Ovary (tissue), 9 donors: ENCODE data around the gene EPHA8. TPM values are rescaled to one million over a fixed set of nuclear protein-coding genes. Genes with fewer than 3 reads are reported as not detected.

Experiments
- DNase-seq, 5 donors: peaks; one replicate each; pipeline ENCODE4 v3.0.0-alpha.2; 2019 to 2020
- H3K27ac ChIP-seq, 2 donors: fragments of 200-600 bp; one replicate each; pipeline versions ENCODE4 v1.5.1 to v1.8.0; 2019 to 2022
- H3K27me3 ChIP-seq: fragments of 200-600 bp; one replicate; pipeline ENCODE4 v1.8.0; 2022
- H3K36me3 ChIP-seq: fragments of 200-600 bp; sonication (generic); one replicate; pipeline ENCODE4 v1.5.1; 2019
- H3K4me1 ChIP-seq: one replicate; pipeline ENCODE4 v1.8.1; 2013; ENCODE audit warnings: mild to moderate bottlenecking, moderate library complexity; ENCODE audit not compliant: insufficient read depth
- H3K4me3 ChIP-seq: fragments of 200-600 bp; sonication (generic); one replicate; pipeline ENCODE4 v1.5.1; 2017
- H3K9me3 ChIP-seq, 2 donors: fragments of 200-600 bp in 1 of 2; sonication (generic) in 1 of 2; one replicate each; pipeline versions ENCODE4 v1.5.1 to v1.8.1; 2013 to 2019; ENCODE audit warnings: mild to moderate bottlenecking in 1 of 2, moderate library complexity in 1 of 2
- EP300 ChIP-seq: sonication (generic); formaldehyde crosslinking; IDR thresholded peaks from one replicate; pipeline ENCODE4 v1.6.1; 2017; ENCODE audit warnings: antibody characterized with exemption
- POLR2A ChIP-seq: fragments of 450-650 bp; IDR thresholded peaks from one replicate; pipeline ENCODE4 v1.6.1; 2017; ENCODE audit warnings: antibody characterized with exemption, mild to moderate bottlenecking, moderate library complexity
- WGBS, 3 donors: extraction: QIAGEN DNeasy Blood & Tissue Kit in 1 of 3; methylation state at CpG; one replicate each; pipeline versions ENCODE4 v1.1.5 to v1.1.7; 2013 to 2017; 5-methylcytosine and 5-hydroxymethylcytosine counted together
- intact Hi-C, 4 donors: fragments of 100-400 bp; cut with DNase I; formaldehyde crosslinking; loops; one replicate each; pipeline versions ENCODE4 v1.11.0 to v1.15.1; 2022 to 2023
- polyA plus RNA-seq, 2 donors: library from polyadenylated mRNA; stranded (reverse); fragments of 200-250 nt in 1 of 2; fragments of 350-450 nt in 1 of 2; fragmentation: Illumina TruSeq in 1 of 2; extraction: RNeasy Lipid Tissue Mini Kit (QIAGEN cat#74804) in 1 of 2; gene quantifications; one replicate each; pipeline ENCODE4 v1.2.3, GENCODE V29; 2013 to 2014
- total RNA-seq, 7 donors: library from RNA; depleted of rRNA in 2 of 7; stranded (reverse); fragments of >200 nt in 2 of 7; fragmentation: NEBNext Ultra II Directional in 3 of 7; extraction: Animal tissue kit (Norgen Biotek cat#: 25700) in 3 of 7; gene quantifications; one replicate each; pipeline versions ENCODE4 v1.1.0 to v1.2.4, GENCODE V29; 2016 to 2023
- TF ChIP-seq, protein P1 (sequence below), 3 donors: fragments of 450-650 bp in 2 of 3; fragments of 200-600 bp in 1 of 3; IDR thresholded peaks; one replicate each; pipeline versions ENCODE4 v1.5.1 to v1.8.0; 2016 to 2022; ENCODE audit warnings: antibody characterized with exemption in 3 of 3, mild to moderate bottlenecking in 1 of 3
- donor health status: DM: no; HTN: no; CAD: no; lungs with moderate emphysema.
- donor health status: DM: no; HTN: no; CAD: no.
- donor health status: Bipolar disorder and iron deficiency.
- donor health status: DM: yes; HTN: yes; CAD: no.
- donor health status: DM: no; HTN: no; CAD: no.
- donor health status: DM: yes; HTN: yes; CAD: no.

Gene EPHA8
- total and polyA plus RNA-seq, 9 donors, result 0.02 TPM; not detected in 8

DNA sequence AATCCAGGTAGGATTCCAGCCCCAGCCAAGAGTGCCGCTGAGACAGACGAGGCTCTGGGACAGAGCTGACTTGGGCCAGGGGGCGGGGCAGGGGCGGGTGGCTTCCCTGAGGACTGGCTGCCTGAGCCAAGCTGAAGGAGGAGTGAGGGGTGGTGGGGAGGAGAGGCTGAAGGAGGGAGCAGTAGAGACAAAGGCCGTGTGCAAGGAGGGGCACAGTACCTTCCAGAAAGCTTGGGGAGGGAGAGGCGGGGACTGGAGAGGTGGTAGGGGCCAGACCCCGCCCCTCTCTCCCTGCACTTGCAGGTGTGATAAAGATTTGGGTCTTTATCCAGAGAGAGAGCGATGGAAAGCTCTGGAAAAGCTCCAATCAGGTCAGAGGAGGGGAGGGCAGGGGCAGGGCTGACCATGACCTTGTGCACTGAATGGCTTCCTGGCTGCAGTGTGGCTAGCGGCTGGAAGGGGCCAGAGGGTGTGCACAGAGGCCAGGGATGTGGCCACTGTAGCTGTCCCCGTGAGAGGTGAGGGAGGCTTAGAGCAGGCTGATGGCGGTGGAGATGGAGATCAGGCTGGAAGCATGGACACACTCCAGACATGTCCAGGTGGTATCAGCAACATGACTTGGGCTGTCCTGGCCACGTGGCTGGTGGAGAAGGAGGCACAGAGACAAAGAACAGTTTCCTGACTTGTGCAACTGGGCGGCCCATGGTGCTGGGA lies 6.7 kb upstream of the EPHA8 start:
- Histone ChIP-seq H3K27me3 (no peaks in the 10 kb centered on the region), H3K9me3 (no peaks in the 10 kb centered on the region), H3K4me3 (no peak overlapping the region), H3K36me3 (no peaks in the 10 kb centered on the region), H3K4me1 (no peaks in the 10 kb centered on the region), H3K27ac (no peak overlapping the region)
- no peak for DNase-seq
- no peak for TF ChIP-seq EP300
- TF ChIP-seq, protein P1, sequence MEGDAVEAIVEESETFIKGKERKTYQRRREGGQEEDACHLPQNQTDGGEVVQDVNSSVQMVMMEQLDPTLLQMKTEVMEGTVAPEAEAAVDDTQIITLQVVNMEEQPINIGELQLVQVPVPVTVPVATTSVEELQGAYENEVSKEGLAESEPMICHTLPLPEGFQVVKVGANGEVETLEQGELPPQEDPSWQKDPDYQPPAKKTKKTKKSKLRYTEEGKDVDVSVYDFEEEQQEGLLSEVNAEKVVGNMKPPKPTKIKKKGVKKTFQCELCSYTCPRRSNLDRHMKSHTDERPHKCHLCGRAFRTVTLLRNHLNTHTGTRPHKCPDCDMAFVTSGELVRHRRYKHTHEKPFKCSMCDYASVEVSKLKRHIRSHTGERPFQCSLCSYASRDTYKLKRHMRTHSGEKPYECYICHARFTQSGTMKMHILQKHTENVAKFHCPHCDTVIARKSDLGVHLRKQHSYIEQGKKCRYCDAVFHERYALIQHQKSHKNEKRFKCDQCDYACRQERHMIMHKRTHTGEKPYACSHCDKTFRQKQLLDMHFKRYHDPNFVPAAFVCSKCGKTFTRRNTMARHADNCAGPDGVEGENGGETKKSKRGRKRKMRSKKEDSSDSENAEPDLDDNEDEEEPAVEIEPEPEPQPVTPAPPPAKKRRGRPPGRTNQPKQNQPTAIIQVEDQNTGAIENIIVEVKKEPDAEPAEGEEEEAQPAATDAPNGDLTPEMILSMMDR (IDR thresholded peaks at IDR 0.05), result no peak
- no peak for TF ChIP-seq POLR2A
- intact Hi-C loops, result loop anchor here in 1 of 4 donors (10.0 kb wide), 1 partner anchor 132 kb away; no protein-coding TSS in a partner anchor
- 37 to 47% (median 43%) methylated on average over 13 of the region's 13 CpGs for WGBS, 3 donors

DNA sequence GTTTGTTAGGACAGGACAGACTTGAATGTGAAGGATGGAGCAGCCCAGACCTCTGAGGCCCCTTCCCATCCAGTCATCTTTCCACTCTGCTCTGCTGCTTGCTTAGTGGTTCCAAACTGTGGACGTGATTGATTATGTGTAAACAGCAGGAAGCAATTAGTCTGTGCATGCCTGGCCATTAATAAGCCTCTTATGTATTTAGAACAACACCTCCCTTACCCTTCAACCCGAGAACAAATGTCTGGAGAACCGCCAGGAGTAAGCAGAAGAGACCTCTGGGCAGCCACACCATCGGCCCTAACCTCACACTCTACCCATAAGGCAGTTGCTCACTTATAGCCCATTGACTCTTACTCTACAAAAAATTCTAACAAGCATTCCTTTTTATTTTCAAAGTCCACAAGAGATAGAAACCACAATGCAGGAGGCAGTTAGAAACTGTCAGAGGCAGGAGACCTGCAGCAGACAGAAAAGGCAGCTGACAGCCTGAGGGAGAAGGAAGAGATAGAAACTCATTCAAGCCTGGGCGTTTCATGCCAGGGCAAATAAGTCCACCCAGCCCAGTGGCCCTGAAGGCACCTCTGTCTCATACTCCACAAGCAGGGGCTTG lies 5.8 kb upstream of the EPHA8 start:
- TF ChIP-seq POLR2A, result no peak
- TF ChIP-seq EP300, result no peak
- TF ChIP-seq, protein P1 (IDR thresholded peaks at IDR 0.05), result no peak
- 42% methylated on average over 5 of the region's 5 CpGs for WGBS, 3 donors
- Histone ChIP-seq H3K27ac (no peak overlapping the region), H3K4me1 (no peaks in the 10 kb centered on the region), H3K27me3 (no peaks in the 10 kb centered on the region), H3K4me3 (no peak overlapping the region), H3K36me3 (no peaks in the 10 kb centered on the region), H3K9me3 (no peaks in the 10 kb centered on the region)
- DNase-seq, result no peak
- intact Hi-C loops, result loop anchor here in 1 of 4 donors (10.0 kb wide), 1 partner anchor 133 kb away; no protein-coding TSS in a partner anchor

DNA sequence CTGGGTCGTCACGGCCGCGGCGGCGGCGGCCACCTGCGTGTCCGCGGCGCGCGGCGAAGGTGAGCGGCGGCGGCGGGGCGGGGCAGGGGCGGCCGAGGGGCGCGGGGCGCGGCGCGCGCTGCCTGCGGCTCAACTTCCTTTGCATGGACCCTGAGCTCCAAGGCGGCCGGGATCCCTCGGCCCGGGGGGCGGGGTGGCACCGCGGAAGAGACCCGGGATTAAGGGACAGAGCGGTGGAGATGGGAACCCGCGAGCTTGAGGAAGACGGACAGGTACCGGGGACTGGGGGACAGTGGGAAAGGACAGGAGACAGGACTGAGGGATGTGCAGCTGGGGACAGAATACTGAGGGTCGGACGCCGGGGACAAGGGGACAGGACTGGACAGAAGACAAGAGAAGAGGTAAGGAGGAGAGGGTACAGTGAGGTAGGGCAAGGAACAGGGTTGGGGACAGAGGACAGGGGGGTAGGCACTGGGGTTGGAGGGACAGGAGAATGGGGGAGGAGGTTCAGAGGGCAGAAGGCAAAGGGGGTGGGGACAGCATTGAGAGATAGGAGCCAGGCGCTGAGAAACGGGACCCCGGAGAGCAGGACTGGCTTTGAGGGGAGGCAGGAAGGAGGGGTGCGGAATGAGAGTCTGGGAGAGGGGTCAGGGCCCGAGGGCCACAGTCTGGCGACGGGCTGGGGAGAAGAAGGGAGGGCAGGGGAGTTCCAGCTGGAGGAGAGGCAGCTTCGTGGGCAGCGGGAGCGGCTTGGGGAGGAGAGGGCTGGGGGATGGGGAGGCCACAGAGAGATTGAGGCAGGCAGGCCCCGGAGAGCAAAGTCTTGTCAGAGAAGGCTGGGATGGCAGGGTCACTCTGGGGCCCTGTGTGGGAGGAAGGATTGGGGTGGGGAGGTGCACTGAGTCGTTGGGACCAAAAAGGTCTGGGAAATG lies 648 bp downstream of the EPHA8 start:
- H3K27ac ChIP-seq, result no peak overlapping the region
- DNase-seq, result no peak
- H3K27me3 ChIP-seq, result no peaks in the 10 kb centered on the region
- H3K36me3 ChIP-seq, result no peaks in the 10 kb centered on the region
- intact Hi-C loops, result no loop called here
- no peaks in the 10 kb centered on the region for H3K9me3 ChIP-seq
- TF ChIP-seq POLR2A (no peak), EP300 (no peak)
- TF ChIP-seq, protein P1 (IDR thresholded peaks at IDR 0.05), result no peak
- H3K4me3 ChIP-seq, result no peak overlapping the region
- no peaks in the 10 kb centered on the region for H3K4me1 ChIP-seq
- WGBS, 3 donors, result 3 to 6% (median 3%) methylated on average over 30 to 57 of the region's 57 CpGs

DNA sequence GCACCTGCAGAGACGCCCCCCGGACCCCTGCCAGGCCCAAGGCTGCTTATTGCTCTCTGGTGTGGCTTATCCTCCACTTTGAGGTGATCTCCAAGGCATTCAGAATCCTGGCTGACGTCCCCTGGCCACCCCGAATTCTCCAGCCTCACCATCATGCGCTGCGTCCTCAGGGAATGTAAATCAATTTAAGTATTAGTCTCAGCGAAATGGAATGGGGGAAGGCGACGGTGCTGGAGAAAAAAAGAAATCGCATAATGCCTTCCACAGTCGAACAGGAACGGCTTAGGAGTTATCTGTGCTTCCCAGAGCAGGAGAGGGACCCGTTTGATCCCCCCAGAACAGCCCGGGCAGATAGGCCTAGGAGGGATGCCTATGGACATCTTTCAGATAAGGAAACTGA lies 2.9 kb downstream of the EPHA8 start:
- no peaks in the 10 kb centered on the region for H3K4me1 ChIP-seq
- WGBS, 3 donors, result 82 to 84% (median 84%) methylated on average over 14 of the region's 14 CpGs
- no peaks in the 10 kb centered on the region for H3K27me3 ChIP-seq
- intact Hi-C loops, result loop anchor here in 1 of 4 donors (5.0 kb wide), 1 partner anchor 1174 kb away; no protein-coding TSS in a partner anchor
- no peak for DNase-seq
- H3K4me3 ChIP-seq, result no peak overlapping the region
- H3K9me3 ChIP-seq, result no peaks in the 10 kb centered on the region
- H3K27ac ChIP-seq, result no peak overlapping the region
- H3K36me3 ChIP-seq, result no peaks in the 10 kb centered on the region
- TF ChIP-seq, protein P1 (IDR thresholded peaks at IDR 0.05), result no peak
- no peak for TF ChIP-seq POLR2A
- no peak for TF ChIP-seq EP300
